Fibroblast of lung (primary cell): ENCODE data around the gene PPIL6. TPM values are rescaled to one million over a fixed set of nuclear protein-coding genes. Genes with fewer than 3 reads are reported as not detected.
A peak's percentile ranks its signal among the peaks of the same experiment; 100 is the strongest.

Source experiments
- DNase-seq, 2 donors: peaks; one replicate each; pipeline versions ENCODE4 v3.0.0 to v3.0.0-alpha.2; 2010; ENCODE audit warnings: low read depth in 2 of 2
- H2AFZ ChIP-seq: 2 replicates; pipeline ENCODE4 v1.5.1; 2012; ENCODE audit warnings: low read length, control low read depth, inconsistent platforms
- H3K27ac ChIP-seq: 2 replicates; pipeline ENCODE4 v1.5.1; 2011; ENCODE audit warnings: low read length, control low read depth; ENCODE audit not compliant: insufficient read depth
- H3K27me3 ChIP-seq: 2 replicates; pipeline ENCODE4 v1.5.1; 2011; ENCODE audit warnings: mild to moderate bottlenecking, low read length; ENCODE audit not compliant: control insufficient read depth, insufficient read depth
- H3K36me3 ChIP-seq: 2 replicates; pipeline ENCODE4 v1.5.1; 2011; ENCODE audit warnings: low read length; ENCODE audit not compliant: control insufficient read depth, insufficient read depth
- H3K4me1 ChIP-seq: 2 replicates; pipeline ENCODE4 v1.5.1; 2011; ENCODE audit warnings: low read length; ENCODE audit not compliant: control insufficient read depth, insufficient read depth; ENCODE audit errors: extremely low read depth
- H3K4me2 ChIP-seq: 2 replicates; pipeline ENCODE4 v1.5.1; 2011; ENCODE audit warnings: low read length, control low read depth; ENCODE audit not compliant: insufficient read depth; ENCODE audit errors: extremely low read depth
- H3K4me3 ChIP-seq, 4 experiments: fragments of 200-600 bp in 1 of 4; sonication (generic) in 1 of 4; replicated peaks in 1 of 4; 2 replicates each; pipeline ENCODE4 v1.5.1; 2011 to 2016; ENCODE audit warnings: low read length in 4 of 4, low read depth in 3 of 4, mild to moderate bottlenecking in 3 of 4, control low read depth in 2 of 4, inconsistent platforms in 1 of 4, mixed read lengths in 1 of 4; ENCODE audit not compliant: insufficient read depth in 1 of 4; ENCODE audit errors: control extremely low read depth in 1 of 4
- H3K79me2 ChIP-seq: 2 replicates; pipeline ENCODE4 v1.5.1; 2012; ENCODE audit warnings: mild to moderate bottlenecking, low read length, inconsistent platforms; ENCODE audit not compliant: control insufficient read depth, insufficient read depth
- H3K9ac ChIP-seq: 2 replicates; pipeline ENCODE4 v1.5.1; 2011; ENCODE audit warnings: mild to moderate bottlenecking, low read length, control low read depth; ENCODE audit not compliant: insufficient read depth
- H3K9me3 ChIP-seq: 2 replicates; pipeline ENCODE4 v1.5.1; 2012; ENCODE audit warnings: low read depth, low read length; ENCODE audit not compliant: control insufficient read depth, insufficient read depth
- H4K20me1 ChIP-seq: 2 replicates; pipeline ENCODE4 v1.5.1; 2011; ENCODE audit warnings: low read length; ENCODE audit not compliant: control insufficient read depth, insufficient read depth; ENCODE audit errors: extremely low read depth
- CTCF ChIP-seq, 2 donors: IDR thresholded peaks in 1 of 2; conservative IDR thresholded peaks in 1 of 2; 1 replicate in 1 of 2; 2 replicates in 1 of 2; pipeline ENCODE4 v1.5.1; 2011 to 2012; ENCODE audit warnings: low read length in 2 of 2, control low read depth in 1 of 2, inconsistent platforms in 1 of 2, low read depth in 1 of 2, mild to moderate bottlenecking in 1 of 2
- EZH2 ChIP-seq: IDR thresholded peaks from 2 replicates; pipeline ENCODE4 v1.5.1; 2012; ENCODE audit warnings: low read length, control low read depth, mild to moderate bottlenecking; ENCODE audit errors: missing control alignments
- polyA plus RNA-seq, 2 donors: library from polyadenylated mRNA; depleted of rRNA in 1 of 2; stranded (reverse) in 1 of 2; unstranded in 1 of 2; fragments of >200 nt; gene quantifications; 2 replicates each; pipeline ENCODE4 v1.2.1, GENCODE V29; 2011 to 2012; ENCODE audit warnings: missing spikeins in 1 of 2
- total RNA-seq: library from RNA; depleted of rRNA; stranded (reverse); fragments of >200 nt; gene quantifications from 2 replicates; pipeline ENCODE4 v1.2.1, GENCODE V29; 2014

PPIL6 gene
- total and polyA plus RNA-seq, 2 donors (not counting 1 experiment from before 2014, with no cell fraction given) = 0.78 to 5.0 TPM

DNA sequence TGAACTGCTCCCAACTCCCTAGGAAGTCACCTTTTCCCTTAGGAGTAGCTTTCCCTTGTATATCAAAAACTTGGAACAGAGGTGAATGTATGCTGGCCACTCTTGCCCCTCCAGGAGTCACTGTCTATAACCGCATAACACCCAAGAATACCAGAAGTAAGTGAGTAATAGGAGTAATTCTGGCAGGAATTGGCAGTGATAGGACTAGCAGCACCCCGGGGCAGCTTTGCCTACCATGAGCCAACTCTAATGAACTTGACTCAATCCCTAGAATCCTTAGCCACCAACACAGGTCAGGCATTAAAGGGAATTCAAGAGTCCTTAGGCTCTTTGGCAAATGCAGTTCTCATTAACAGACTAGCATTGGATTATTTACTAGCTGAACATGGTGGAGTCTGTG, 29.4 kb downstream of the PPIL6 start:
- Histone ChIP-seq H3K4me1 (no peaks in the 10 kb centered on the region), H3K4me3 (no peak overlapping the region), H3K36me3 (no peaks in the 10 kb centered on the region), H4K20me1 (no peaks in the 10 kb centered on the region), H3K27ac (no peak overlapping the region), H2AFZ (no peak overlapping the region), H3K27me3 (no peaks in the 10 kb centered on the region), H3K9ac (no peak overlapping the region), H3K4me2 (no peak overlapping the region), H3K79me2 (no peaks in the 10 kb centered on the region), H3K9me3 (no peaks in the 10 kb centered on the region)
- no peak for TF ChIP-seq EZH2
- TF ChIP-seq CTCF (conservative IDR thresholded peaks at IDR 0.05 in 1 of 2, IDR thresholded peaks at IDR 0.05 in 1 of 2; ENCODE audit: low read depth in 1 of 2, low read length in 2 of 2) = no peak
- DNase-seq = no peak

DNA sequence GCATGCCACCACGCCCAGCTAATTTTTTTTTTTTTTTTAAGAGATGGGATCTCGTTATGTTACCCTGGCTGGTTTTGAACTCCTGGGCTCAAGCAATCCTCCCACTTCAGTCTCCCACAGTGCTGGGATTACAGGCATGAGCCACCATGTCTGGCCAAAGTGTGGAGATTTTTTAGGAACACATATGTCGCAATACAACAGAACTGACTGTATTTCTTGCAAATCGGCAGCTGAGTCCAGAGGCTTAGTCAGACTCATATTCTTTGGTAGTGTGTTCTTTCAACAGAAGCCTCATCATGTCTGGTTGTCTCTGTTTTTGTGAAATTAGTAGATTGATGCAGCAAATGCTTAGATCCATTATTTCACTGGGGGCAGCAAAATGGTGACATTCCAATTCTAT, 34.2 kb downstream of the PPIL6 start:
- Histone ChIP-seq H3K4me1 (no peaks in the 10 kb centered on the region), H3K36me3 (no peaks in the 10 kb centered on the region), H3K79me2 (no peaks in the 10 kb centered on the region), H3K27me3 (no peaks in the 10 kb centered on the region), H3K9ac (no peak overlapping the region), H4K20me1 (no peaks in the 10 kb centered on the region), H3K4me2 (no peak overlapping the region), H3K4me3 (no peak overlapping the region), H3K9me3 (no peaks in the 10 kb centered on the region), H3K27ac (no peak overlapping the region), H2AFZ (no peak overlapping the region)
- DNase-seq = peak; percentile 16 to 83
- TF ChIP-seq CTCF (conservative IDR thresholded peaks at IDR 0.05 in 1 of 2, IDR thresholded peaks at IDR 0.05 in 1 of 2; ENCODE audit: low read depth in 1 of 2, low read length in 2 of 2) (no peak), EZH2 (no peak)

DNA sequence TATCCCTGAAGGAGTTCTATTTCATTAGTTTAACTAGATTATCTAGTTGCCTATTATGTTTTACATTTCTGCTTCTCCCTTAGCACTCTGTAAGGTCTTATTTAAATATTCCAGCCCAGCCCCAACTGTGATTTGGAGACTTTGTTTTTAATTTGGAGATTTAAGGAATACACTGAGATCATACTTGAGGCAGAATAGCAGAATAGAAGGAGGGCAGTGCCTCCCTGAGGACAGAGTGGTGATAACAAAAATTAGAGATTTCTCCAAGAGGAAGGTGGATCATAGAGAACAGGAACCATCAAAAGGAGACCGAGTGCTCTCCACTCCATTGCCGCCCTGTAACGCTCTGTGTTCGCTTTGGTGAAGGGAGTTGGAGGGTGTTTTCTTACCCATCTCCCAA, 43.4 kb downstream of the PPIL6 start:
- Histone ChIP-seq H3K27ac (no peak overlapping the region), H3K27me3 (no peaks in the 10 kb centered on the region), H3K79me2 (no peaks in the 10 kb centered on the region), H4K20me1 (no peaks in the 10 kb centered on the region), H3K9me3 (no peaks in the 10 kb centered on the region), H2AFZ (no peak overlapping the region), H3K4me1 (no peaks in the 10 kb centered on the region), H3K4me2 (no peak overlapping the region), H3K4me3 (no peak overlapping the region), H3K9ac (no peak overlapping the region), H3K36me3 (no peaks in the 10 kb centered on the region)
- DNase-seq = peak in 1 of 2 donors; percentile 56
- TF ChIP-seq CTCF (conservative IDR thresholded peaks at IDR 0.05 in 1 of 2, IDR thresholded peaks at IDR 0.05 in 1 of 2; ENCODE audit: low read depth in 1 of 2, low read length in 2 of 2) (peak; percentile 50 to 52), EZH2 (no peak)
